Measurements from ENCODE around the gene HNMT. TPM values are rescaled to one million over a fixed set of nuclear protein-coding genes. Genes with fewer than 3 reads are reported as not detected.
"Not testable (repeated sequence)": the region's sequence is repeated elsewhere in the genome, so short reads cannot be mapped to it uniquely, and the experiment has no call there.

Gene HNMT
- total RNA-seq, 1 donor from 2014 or later = not detected

GRCh38 chr2:137945229-137945628 lies 19.0 kb upstream of the HNMT start:
- intact Hi-C loops (cut with micrococcal nuclease) = loop anchor here (5.0 kb wide), 1 partner anchor 842 kb away; no protein-coding TSS in a partner anchor

- intact Hi-C loops (cut with micrococcal nuclease) = loop anchor here (5.0 kb wide), 1 partner anchor 841 kb away; no protein-coding TSS in a partner anchor
Measured at GRCh38 chr2:137946227-137946626, 18.0 kb upstream of the HNMT start.

- intact Hi-C loops (cut with micrococcal nuclease) = loop anchor here (5.0 kb wide), 1 partner anchor 840 kb away; no protein-coding TSS in a partner anchor
Measured at GRCh38 chr2:137947032-137947727, 17.1 kb upstream of the HNMT start.

- intact Hi-C loops (cut with micrococcal nuclease) = loop anchor here (1.0 to 5.0 kb wide), 2 partner anchors 839 to 879 kb away; no protein-coding TSS in a partner anchor
Measured at GRCh38 chr2:137947728-137948336, 16.4 kb upstream of the HNMT start.

- intact Hi-C loops (cut with micrococcal nuclease) = loop anchor here (1.0 to 5.0 kb wide), 2 partner anchors 838 to 878 kb away; no protein-coding TSS in a partner anchor
Measured at GRCh38 chr2:137948894-137949293, 15.4 kb upstream of the HNMT start.

- intact Hi-C loops (cut with micrococcal nuclease) = no loop called here
Measured at GRCh38 chr2:137950238-137950637, 14.0 kb upstream of the HNMT start.

GRCh38 chr2:137951586-137951985 lies 12.7 kb upstream of the HNMT start:
- intact Hi-C loops (cut with micrococcal nuclease) = no loop called here

- intact Hi-C loops (cut with micrococcal nuclease) = no loop called here
Measured at GRCh38 chr2:137952586-137953129, 11.6 kb upstream of the HNMT start.

- intact Hi-C loops (cut with micrococcal nuclease) = no loop called here
Measured at GRCh38 chr2:137955536-137955935, 8.7 kb upstream of the HNMT start.

- intact Hi-C loops (cut with micrococcal nuclease) = no loop called here
Measured at GRCh38 chr2:137957033-137957432, 7.2 kb upstream of the HNMT start.

- intact Hi-C loops (cut with micrococcal nuclease) = no loop called here
Measured at GRCh38 chr2:137959166-137959565, 5.1 kb upstream of the HNMT start.

GRCh38 chr2:137960223-137960622 lies 4.0 kb upstream of the HNMT start:
- intact Hi-C loops (cut with micrococcal nuclease) = no loop called here

- intact Hi-C loops (cut with micrococcal nuclease) = no loop called here
Measured at GRCh38 chr2:137961602-137962001, 2.7 kb upstream of the HNMT start.

- intact Hi-C loops (cut with micrococcal nuclease) = no loop called here
Measured at GRCh38 chr2:137963535-137964065, 673 bp upstream of the HNMT start.

- intact Hi-C loops (cut with micrococcal nuclease) = no loop called here
Measured at GRCh38 chr2:137964859-137965459, 686 bp downstream of the HNMT start.

GRCh38 chr2:137966043-137966442 lies 1.8 kb downstream of the HNMT start:
- intact Hi-C loops (cut with micrococcal nuclease) = no loop called here

GRCh38 chr2:137967042-137967441 lies 2.8 kb downstream of the HNMT start:
- intact Hi-C loops (cut with micrococcal nuclease) = no loop called here

GRCh38 chr2:137968477-137969417 lies 4.5 kb downstream of the HNMT start:
- intact Hi-C loops (cut with micrococcal nuclease) = no loop called here

GRCh38 chr2:137969418-137969765 lies 5.1 kb downstream of the HNMT start:
- intact Hi-C loops (cut with micrococcal nuclease) = no loop called here

GRCh38 chr2:137969876-137970275 lies 5.6 kb downstream of the HNMT start:
- intact Hi-C loops (cut with micrococcal nuclease) = no loop called here

- intact Hi-C loops (cut with micrococcal nuclease) = not testable (repeated sequence)
Measured at GRCh38 chr2:137971259-137971658, 7.0 kb downstream of the HNMT start.
